Activated naive CD4-positive, alpha-beta T cell treated with anti-CD3 and anti-CD28 coated beads, Interleukin-2, amount 50 U/mL, for 24 hours (primary cell): ENCODE measurements around the gene NAV2.

Experiments
- H3K27ac Mint-ChIP-seq: one replicate; pipeline ENCODE4 v1.8.0; 2021; ENCODE audit warnings: mild to moderate bottlenecking, mixed read lengths
- H3K27me3 Mint-ChIP-seq: one replicate; pipeline ENCODE4 v1.8.0; 2021; ENCODE audit warnings: mixed read lengths
- H3K36me3 Mint-ChIP-seq: one replicate; pipeline ENCODE4 v1.8.0; 2021; ENCODE audit warnings: mixed read lengths
- H3K4me1 Mint-ChIP-seq: one replicate; pipeline ENCODE4 v1.8.0; 2021; ENCODE audit warnings: mixed read lengths
- H3K4me3 Mint-ChIP-seq: one replicate; pipeline ENCODE4 v1.8.0; 2021; ENCODE audit warnings: mild to moderate bottlenecking, mixed read lengths
- H3K9me3 Mint-ChIP-seq: one replicate; pipeline ENCODE4 v1.8.0; 2021; ENCODE audit warnings: mixed read lengths

NAV2 gene

DNA sequence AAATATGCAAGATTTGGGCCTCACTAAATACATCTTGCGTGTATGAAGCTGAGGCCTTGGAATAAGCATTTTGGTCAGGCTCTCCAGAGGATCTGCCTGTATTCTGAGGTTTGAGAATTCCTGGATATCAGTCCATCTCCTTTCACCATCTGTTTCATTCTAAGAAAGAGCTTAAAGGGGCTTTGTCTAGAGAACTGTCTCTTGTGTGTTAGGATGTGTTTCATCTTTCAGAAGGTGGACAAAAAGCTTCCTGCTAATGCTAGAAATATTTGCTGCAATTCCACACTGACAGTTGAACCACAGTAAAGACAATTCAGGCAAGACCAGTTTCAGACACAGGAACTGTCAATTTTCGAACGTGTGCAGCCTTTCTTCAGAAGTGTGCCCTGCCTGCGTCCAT, 262.2 kb downstream of the NAV2 start:
- no peaks in the 10 kb centered on the region for H3K27me3 Mint-ChIP-seq
- no peaks in the 10 kb centered on the region for H3K9me3 Mint-ChIP-seq
- no peaks in the 10 kb centered on the region for H3K36me3 Mint-ChIP-seq
- no peaks in the 10 kb centered on the region for H3K4me1 Mint-ChIP-seq
- H3K27ac Mint-ChIP-seq: no peak overlapping the region
- H3K4me3 Mint-ChIP-seq: no peak overlapping the region

DNA sequence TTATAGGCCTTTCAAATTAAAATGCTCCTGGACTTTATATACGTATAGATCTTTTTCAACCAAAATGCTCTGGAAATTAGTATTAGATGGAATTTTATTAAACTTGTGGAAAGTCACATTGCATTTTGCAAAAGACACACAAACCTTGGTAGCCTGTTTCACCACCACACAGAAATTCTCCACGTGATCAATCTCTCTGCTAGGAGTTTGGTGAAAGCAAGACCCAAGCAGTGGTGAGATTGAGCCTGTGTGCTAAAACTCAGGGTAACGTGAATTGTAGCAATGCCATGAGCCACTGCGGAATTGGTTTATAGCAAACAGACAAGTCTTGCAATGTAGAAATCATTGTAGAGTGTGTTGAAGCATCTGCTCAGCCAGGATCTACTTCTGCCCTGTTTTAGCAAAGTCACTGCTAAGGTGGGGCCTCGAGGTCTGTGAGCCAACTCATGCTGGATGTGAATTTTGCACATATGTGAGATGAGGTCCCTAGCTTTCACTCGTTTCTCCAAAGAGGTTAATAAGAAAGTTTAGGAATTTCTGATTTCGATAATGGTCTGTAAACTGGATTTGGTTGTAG, 262.9 kb downstream of the NAV2 start:
- Mint-ChIP-seq H3K27me3 (no peaks in the 10 kb centered on the region), H3K9me3 (no peaks in the 10 kb centered on the region), H3K4me1 (no peaks in the 10 kb centered on the region), H3K4me3 (no peak overlapping the region), H3K27ac (no peak overlapping the region), H3K36me3 (no peaks in the 10 kb centered on the region)

DNA sequence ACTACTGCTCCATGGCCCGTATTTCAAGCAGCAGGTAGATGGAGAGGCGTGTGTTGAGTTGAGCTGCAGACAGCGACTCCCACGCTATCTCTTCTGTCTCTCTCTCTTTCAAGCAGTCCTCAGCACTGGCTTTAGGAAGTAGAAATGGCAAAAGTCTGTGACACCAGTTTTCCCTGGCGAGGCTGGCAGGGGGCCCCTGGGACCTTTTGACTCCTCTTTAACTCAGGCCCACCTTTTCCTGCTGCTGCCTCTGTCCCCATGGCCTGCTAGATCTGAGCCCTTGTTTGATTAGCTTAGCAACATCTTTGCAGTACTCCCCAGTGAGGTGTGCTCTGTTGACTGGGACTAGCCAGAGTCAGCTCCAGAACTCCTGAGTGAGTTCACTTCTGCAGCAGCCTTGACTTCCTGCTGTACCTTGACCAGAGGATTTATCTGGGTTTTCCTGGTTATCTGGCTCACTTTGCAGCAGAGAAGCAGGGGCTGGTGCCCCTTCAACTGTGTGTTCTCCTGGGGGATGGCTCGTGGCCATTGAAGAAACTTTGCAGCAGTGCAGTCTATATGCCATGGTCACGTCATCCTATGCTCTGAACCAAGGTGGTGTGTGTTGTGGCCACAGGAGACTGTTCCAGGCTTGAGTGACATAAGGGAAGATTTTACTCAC, 263.8 kb downstream of the NAV2 start:
- no peak overlapping the region for H3K27ac Mint-ChIP-seq

DNA sequence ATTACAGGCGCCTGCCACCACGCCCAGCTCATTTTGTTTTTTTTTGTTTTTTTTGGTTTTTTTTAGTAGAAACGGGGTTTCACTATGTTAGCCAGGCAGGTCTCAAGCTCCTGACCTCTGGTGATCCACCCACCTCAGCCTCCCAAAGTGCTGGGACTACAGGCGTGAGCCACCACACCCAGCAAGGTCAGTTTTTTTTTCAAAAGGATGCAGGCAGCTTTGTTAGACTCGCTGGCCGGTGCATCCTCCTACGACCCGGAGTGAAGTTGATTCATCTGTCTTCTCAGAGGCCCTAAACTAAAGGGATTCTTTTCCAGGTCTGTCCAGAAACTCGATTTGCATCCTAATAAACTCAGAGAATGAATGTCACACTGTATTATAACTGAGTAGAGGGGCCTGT, 265.3 kb downstream of the NAV2 start:
- Mint-ChIP-seq H3K9me3 (no peaks in the 10 kb centered on the region), H3K27ac (no peak overlapping the region), H3K27me3 (no peaks in the 10 kb centered on the region), H3K36me3 (no peaks in the 10 kb centered on the region), H3K4me1 (no peaks in the 10 kb centered on the region), H3K4me3 (no peak overlapping the region)

More for the DNA sequence above, 263.8 kb downstream of the NAV2 start:
- H3K36me3 Mint-ChIP-seq: no peaks in the 10 kb centered on the region
- H3K4me3 Mint-ChIP-seq: no peak overlapping the region
- H3K4me1 Mint-ChIP-seq: no peaks in the 10 kb centered on the region
- no peaks in the 10 kb centered on the region for H3K27me3 Mint-ChIP-seq
- H3K9me3 Mint-ChIP-seq: no peaks in the 10 kb centered on the region

DNA sequence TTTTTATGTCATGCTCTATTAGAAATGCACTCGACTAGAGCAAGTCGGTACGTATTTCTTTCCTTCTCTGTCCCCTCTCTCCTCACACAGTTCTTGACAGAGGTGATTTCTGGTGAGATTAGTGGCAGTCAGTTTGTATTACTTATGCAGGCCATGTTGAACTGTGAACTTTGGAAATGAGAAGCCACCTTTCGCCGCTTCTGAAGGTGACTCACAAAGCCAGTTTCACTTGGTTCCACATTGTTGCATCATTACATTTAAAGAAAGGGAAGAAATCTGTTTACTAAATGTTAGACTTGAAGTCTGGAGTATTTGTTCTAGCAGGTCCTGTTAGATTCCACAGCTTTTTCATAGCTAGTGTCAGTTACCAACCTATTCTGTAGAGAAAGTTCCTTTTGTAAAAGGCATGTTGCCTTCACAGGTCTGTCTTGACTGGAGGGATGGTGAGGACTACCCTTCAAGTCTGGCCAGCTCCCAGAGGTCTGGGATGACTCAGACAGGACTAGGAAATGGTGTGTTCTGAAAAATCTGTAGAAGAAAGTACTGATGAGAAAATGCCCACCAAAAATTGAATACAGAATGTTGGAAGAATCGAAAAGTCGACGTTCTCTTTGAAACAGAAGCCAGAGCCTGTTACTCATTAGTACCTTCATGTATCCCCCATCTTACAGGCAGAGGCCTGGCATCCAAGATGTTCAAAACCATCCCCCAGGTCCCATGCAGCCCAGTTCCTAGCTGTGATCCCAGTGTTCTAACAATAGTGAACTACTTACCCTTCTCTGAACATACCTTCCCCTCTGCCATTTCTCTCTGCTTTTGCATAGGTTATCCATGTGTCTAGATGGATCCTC, 266.3 kb downstream of the NAV2 start:
- no peak overlapping the region for H3K4me3 Mint-ChIP-seq
- peak overlapping the region; percentile 52 for H3K27ac Mint-ChIP-seq
- H3K9me3 Mint-ChIP-seq: no peaks in the 10 kb centered on the region
- H3K27me3 Mint-ChIP-seq: no peaks in the 10 kb centered on the region
- H3K4me1 Mint-ChIP-seq: no peaks in the 10 kb centered on the region
- no peaks in the 10 kb centered on the region for H3K36me3 Mint-ChIP-seq

DNA sequence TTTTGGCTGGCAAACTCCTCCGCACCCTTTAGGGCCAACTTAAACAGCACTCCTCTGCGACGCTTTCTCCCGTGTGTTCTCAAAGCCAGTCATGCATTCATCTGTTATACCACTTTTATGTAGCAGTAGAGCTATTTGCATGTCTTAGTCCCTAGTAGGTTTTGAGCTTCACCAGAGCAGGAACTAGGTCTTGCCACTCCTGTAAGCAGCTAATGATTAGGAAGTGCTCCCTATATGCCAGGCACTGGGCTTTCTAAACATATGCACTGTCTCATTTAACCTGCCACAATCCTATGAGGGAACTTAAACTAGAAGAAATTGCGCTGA, 266.8 kb downstream of the NAV2 start:
- Mint-ChIP-seq H3K4me3 (no peak overlapping the region), H3K27ac (peak overlapping the region; percentile 52), H3K9me3 (no peaks in the 10 kb centered on the region), H3K36me3 (no peaks in the 10 kb centered on the region), H3K4me1 (no peaks in the 10 kb centered on the region), H3K27me3 (no peaks in the 10 kb centered on the region)

DNA sequence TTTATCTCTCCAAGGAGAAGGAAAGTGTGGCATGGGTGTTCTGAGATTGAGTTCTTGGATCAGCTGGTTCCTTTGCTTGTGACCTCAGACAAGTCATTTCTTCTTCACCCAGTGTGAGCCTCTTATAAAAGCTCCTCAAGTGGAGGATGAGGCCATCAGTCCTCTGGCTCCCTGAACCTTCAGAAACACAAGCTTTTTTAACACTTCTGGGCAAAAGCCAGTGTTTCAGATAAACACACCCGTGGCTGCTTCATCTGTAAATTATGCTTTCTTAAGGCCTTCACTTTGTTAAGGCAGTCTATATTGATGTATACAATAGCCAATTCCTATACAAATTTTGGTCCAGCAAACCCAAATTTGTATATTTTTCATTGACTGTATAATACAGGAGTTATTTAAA, 267.8 kb downstream of the NAV2 start:
- H3K27me3 Mint-ChIP-seq: no peaks in the 10 kb centered on the region
- no peaks in the 10 kb centered on the region for H3K9me3 Mint-ChIP-seq
- no peaks in the 10 kb centered on the region for H3K36me3 Mint-ChIP-seq
- no peak overlapping the region for H3K4me3 Mint-ChIP-seq
- H3K27ac Mint-ChIP-seq: no peak overlapping the region
- no peaks in the 10 kb centered on the region for H3K4me1 Mint-ChIP-seq

DNA sequence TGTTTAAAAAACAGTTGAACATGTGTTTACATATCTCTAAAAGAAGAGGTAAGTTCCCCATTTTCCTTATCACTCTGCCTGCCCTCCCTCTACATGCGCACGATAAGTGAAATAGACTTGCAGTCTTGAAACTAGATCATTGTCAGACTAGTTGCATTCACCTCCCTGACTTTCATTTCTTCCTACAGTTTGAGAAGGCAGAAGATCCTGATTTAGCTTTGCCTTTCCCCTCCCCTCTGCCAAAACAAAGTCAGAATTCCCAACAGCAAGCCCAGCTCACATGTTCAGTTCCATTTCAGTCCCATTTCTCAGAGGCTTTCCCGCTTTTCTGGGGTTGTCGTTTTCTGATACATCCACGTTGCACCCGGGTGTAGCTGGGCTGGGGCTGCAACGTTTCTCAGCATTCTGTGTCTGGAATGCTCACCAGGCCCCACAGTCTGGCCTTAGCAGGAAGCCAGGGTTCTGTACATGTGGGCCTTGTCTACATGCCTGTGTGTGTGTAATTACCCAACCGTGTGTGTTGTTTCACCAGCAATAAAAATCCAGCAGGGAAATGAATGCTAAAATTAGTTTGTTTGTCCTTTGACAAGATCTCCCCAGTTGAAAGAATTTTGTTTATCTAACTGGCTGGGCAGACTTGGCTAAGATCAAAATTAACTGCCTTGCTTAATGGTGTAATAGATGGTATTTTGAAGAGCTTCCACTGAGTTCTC, 268.5 kb downstream of the NAV2 start:
- Mint-ChIP-seq H3K27ac (no peak overlapping the region), H3K4me1 (no peaks in the 10 kb centered on the region), H3K36me3 (no peaks in the 10 kb centered on the region), H3K4me3 (no peak overlapping the region), H3K27me3 (no peaks in the 10 kb centered on the region), H3K9me3 (no peaks in the 10 kb centered on the region)

DNA sequence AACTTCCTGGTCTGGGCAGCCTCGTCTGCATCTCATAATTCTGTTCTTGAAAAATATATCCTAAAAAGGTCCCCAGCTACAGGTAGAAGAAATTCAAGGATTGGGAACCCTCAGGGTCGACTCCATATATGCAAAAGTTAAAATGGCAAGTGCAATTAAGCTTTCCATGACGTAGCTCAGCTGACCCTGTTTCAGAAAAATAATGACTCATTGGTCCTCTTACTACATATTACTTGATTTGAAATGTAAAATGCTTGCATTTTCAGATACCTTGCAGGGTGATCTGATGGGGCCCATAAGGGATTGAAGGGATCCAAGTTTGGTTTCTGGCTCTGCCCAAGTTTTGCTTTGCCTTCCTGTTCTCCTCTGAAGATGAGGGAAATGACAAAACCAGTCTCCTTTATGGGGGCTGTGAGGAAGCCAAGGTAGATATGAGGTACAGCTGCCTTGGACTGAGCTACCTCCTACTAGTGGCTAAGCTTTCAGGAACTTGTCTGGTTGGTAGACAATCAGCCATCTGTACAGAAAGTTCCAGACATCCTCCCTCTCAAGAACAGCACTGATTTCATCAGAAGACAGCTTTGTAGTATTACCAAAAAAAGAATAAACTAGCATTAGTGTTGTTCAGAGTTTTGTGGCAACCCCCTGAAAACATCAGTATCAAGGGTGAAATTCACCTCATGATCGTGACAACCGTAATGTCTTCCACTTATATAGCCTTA, 270.3 kb downstream of the NAV2 start:
- Mint-ChIP-seq H3K9me3 (no peaks in the 10 kb centered on the region), H3K27me3 (no peaks in the 10 kb centered on the region), H3K4me1 (no peaks in the 10 kb centered on the region), H3K27ac (no peak overlapping the region), H3K4me3 (no peak overlapping the region), H3K36me3 (no peaks in the 10 kb centered on the region)

DNA sequence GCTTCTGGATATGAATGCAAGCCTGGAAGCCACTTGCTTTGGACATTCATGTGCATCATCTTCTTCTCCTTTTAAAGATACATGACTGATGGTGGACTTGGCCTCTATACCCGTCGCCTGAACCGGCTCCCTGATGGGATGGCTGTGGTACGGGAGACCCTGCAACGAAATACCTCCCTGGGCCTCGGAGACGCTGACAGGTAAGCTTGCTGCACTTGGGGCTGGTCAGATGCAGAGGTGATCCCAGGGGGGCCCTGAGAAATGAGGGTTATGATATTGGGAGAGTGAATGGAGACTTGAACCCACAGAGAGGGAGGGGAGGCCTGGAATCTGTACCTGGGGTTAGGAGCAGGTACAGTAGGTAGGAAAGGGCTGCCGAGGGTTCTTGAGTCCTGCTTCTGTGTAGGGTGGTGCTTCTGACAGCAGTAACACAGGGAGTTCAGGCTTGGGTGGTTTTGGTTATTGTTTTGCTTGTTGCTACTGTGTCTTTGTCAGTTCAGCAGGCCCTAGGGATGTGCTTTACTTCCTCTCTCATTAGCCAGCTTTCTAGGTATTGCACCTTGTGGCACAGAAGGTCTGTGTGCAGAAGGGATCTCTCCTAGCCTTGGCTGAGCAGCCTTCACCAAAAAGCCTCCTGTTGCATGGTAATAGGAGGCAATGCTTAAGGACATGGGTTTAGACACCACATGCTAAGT, 271.6 kb downstream of the NAV2 start:
- Mint-ChIP-seq H3K4me3 (no peak overlapping the region), H3K4me1 (no peaks in the 10 kb centered on the region), H3K36me3 (no peaks in the 10 kb centered on the region), H3K27me3 (no peaks in the 10 kb centered on the region), H3K27ac (no peak overlapping the region), H3K9me3 (no peaks in the 10 kb centered on the region)

DNA sequence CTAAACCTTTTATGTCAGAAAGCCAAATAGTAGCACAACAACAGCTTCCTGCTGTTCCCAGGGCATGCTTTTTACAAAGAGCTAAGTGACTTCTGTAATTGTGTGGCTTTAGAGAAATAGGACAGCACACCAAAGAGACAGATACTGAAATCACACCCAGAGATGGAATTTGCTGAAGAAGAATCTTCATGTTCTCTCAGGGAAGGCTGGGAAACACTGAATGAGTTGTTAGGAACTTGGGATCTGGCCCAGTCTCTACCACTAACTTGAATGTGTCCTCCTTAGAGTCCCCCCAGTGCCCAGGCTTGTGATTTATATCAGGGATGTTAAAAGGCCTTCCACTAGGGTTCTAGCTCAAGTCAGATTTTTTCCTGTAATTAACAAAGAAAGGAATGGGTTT, 272.5 kb downstream of the NAV2 start:
- Mint-ChIP-seq H3K27ac (no peak overlapping the region), H3K4me1 (no peaks in the 10 kb centered on the region), H3K9me3 (no peaks in the 10 kb centered on the region)

DNA sequence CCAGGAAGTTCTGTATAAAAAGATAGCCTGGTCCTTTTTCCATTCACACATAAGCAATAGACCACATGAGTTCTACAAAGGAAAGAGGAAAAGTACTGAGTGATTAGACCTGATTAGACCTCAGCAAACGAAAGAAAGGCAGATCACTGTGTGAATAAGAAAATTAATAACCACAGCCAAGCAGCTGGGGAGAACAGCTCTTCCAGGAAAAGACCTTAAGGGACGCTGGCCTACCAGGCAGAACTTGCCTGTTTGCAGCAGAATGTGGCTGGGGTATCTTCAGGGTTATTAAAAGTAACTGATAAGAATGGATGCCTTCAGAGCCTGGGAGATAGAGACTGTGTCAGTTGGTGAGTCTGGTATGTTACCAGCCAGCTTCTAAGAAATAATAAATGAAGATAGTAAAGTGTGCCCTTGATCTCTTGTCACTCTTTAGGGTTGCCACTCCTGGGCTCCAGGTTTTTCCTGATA, 274.7 kb downstream of the NAV2 start:
- Mint-ChIP-seq H3K9me3 (no peaks in the 10 kb centered on the region), H3K27me3 (no peaks in the 10 kb centered on the region), H3K36me3 (no peaks in the 10 kb centered on the region), H3K27ac (no peak overlapping the region), H3K4me1 (no peaks in the 10 kb centered on the region), H3K4me3 (no peak overlapping the region)

More for the DNA sequence above, 272.5 kb downstream of the NAV2 start:
- no peaks in the 10 kb centered on the region for H3K27me3 Mint-ChIP-seq
- H3K4me3 Mint-ChIP-seq: no peak overlapping the region
- H3K36me3 Mint-ChIP-seq: no peaks in the 10 kb centered on the region

DNA sequence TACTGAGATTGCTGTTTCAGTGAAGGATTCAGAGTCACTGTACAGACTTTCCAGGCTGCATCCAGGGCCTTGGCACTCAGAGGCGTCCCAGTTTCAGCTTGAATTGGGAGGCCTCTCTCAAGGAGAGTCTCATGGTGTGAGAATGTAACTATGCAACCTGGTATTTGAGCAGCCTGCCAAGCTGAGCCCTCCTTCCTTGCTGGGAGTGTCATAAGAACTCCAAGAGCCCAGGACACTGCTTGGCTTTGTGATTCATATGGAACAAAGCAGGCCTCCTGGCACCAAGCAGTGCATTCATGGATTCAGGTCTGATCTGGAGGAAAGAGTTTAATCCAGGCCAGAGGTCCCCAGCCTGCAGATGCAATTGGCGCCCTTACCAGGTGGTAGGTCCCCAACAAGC, 276.0 kb downstream of the NAV2 start:
- Mint-ChIP-seq H3K4me3 (no peak overlapping the region), H3K9me3 (no peaks in the 10 kb centered on the region), H3K36me3 (no peaks in the 10 kb centered on the region), H3K27ac (no peak overlapping the region), H3K4me1 (no peaks in the 10 kb centered on the region), H3K27me3 (peaks cover 3% of the 10 kb centered on the region)

DNA sequence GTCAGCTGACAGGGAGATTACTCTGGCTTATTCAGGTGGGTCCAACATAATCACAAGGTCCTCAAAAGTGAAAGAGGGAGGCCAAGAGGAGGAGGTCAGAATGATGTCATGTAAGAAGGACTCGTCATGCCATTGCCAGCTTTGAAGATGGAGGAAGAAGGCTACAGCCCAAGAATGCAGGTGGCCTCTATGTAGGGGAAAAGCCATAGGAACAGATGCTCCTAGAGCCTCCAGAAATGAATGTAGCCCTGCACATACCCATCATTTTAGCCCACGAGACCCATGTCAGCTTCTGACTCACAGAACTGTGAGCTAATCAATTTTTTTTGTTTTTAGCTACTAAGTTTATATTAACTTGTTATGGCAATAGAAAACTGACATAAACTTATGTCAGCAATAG, 276.6 kb downstream of the NAV2 start:
- Mint-ChIP-seq H3K4me1 (no peaks in the 10 kb centered on the region), H3K4me3 (no peak overlapping the region), H3K27ac (no peak overlapping the region), H3K36me3 (no peaks in the 10 kb centered on the region), H3K27me3 (peaks cover 3% of the 10 kb centered on the region), H3K9me3 (no peaks in the 10 kb centered on the region)

DNA sequence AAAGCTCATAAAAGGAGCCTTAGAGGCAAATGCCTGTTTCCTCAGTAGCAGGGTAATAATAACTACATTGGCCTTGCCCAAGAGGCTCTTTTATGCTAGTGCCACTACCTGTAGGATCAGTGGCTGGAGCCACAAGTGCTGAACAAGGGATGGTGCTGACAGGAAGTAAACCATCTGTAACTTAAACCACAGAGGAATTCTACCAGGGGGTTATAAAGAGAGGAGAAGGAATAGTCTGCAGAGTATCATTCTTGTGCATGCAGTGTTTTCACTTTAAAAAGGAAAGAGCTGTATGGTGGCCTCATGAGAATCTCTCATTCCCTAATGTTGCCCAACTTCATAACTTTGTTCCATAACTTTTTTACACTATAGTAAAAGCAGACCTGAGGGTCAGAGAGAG, 279.5 kb downstream of the NAV2 start:
- Mint-ChIP-seq H3K9me3 (no peaks in the 10 kb centered on the region), H3K4me1 (no peaks in the 10 kb centered on the region), H3K27ac (no peak overlapping the region), H3K27me3 (peaks cover 3% of the 10 kb centered on the region), H3K4me3 (no peak overlapping the region), H3K36me3 (no peaks in the 10 kb centered on the region)
